Forelimb muscle (tissue), 1 donor: ENCODE measurements around the gene COL15A1. TPM values are rescaled to one million over a fixed set of nuclear protein-coding genes. Genes with fewer than 3 reads are reported as not detected.
"Not testable (repeated sequence)": the region's sequence is repeated elsewhere in the genome, so short reads cannot be mapped to it uniquely, and the experiment has no call there.

Source experiments
- DNase-seq: peaks from one replicate; pipeline ENCODE4 v3.0.0-alpha.2; 2013; ENCODE audit warnings: low read depth
- polyA plus RNA-seq: library from polyadenylated mRNA; unstranded; fragments of 120-200 nt; gene quantifications from one replicate; pipeline ENCODE4 v1.2.1, GENCODE V29; 2013; ENCODE audit not compliant: insufficient read length

The COL15A1 gene
- 172 TPM for polyA plus RNA-seq

DNA sequence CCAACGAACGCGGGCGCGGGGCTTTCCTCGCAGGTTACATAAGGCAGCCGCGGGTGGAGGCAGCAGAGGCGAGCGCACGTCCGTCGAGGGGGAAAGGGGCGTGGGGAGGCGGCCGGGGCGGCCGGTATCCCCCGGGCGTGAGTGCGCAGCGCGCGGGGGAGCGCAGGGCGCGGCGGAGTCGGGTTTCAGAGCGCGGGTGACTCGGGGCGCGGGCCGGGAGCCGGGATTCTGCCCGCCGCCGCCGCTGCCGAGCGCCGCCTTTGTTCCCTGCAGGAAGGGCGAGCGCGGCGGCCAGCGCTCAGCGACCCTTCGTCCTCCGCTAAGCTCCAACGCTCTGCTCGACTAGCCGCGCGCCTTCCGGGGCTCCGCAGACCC, at the start of gene COL15A1:
Gene COL15A1, plus strand, starts transcription at position 226 of the 375 bp plus-strand sequence. CDS start 155 bp downstream, outside the sequence.
- DNase-seq = no peak

- DNase-seq = no peak
Measured at GRCh38 chr9:98894171-98894570, 49.5 kb upstream of the COL15A1 start.

GRCh38 chr9:98894761-98895160, 48.9 kb upstream of the COL15A1 start:
- no peak for DNase-seq

GRCh38 chr9:98896632-98897031, 47.1 kb upstream of the COL15A1 start:
- DNase-seq = no peak

GRCh38 chr9:98897745-98898144, 46.0 kb upstream of the COL15A1 start:
- DNase-seq = no peak

DNA sequence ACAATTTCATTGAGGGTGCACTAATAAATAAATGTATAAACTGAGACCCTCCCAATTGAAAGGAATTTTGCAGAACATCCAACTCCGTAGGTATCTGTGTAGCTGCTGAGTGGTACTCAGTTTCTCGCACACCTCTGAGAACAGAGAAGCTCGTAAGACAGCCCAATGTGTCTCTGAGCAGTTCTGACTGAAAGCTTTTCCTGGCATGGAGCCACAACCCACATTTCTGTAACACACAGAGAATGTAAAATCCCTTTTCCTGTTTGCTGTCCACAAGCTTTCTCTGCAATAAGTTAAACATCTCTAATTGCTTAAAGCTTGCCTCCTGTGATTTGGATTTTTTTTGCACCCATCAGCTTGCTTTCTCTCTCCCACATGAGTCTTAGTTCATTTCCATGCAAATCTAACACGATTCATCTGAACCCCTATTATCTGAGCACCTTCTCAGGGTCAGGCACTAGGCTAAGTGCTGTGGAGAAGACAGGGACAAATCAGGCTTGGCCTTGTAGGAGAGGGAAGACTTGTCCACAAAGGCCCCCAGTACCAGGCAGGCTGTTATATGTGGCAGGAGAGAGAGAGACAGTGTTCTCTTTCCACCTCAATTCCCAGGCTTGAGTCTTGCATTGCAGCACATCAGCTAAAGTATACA, 44.2 kb upstream of the COL15A1 start:
- DNase-seq = no peak

DNA sequence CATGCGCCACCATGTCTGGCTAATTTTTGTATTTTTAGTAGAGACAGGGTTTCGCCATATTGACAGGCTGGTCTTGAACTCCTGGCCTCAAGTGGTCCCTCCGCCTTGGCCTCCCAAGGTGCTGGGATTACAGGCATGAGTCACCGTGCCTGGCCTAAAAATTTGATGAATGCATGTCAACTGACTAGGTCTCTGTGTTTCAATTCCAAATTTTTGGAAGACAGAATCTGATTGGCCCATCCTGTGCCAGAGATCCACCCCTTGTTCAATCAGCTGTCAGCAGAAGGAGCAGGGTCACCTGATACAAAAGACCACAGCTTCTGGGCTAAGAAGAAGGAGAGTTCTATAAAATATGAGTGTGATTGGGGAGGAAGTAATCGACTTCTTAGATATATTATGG, 43.5 kb upstream of the COL15A1 start:
- no peak for DNase-seq

- DNase-seq = no peak
Measured at GRCh38 chr9:98900725-98901124, 43.0 kb upstream of the COL15A1 start.

- not testable (repeated sequence) for DNase-seq
Measured at GRCh38 chr9:98901843-98902242, 41.9 kb upstream of the COL15A1 start.

GRCh38 chr9:98902516-98902915, 41.2 kb upstream of the COL15A1 start:
- DNase-seq = no peak

DNA sequence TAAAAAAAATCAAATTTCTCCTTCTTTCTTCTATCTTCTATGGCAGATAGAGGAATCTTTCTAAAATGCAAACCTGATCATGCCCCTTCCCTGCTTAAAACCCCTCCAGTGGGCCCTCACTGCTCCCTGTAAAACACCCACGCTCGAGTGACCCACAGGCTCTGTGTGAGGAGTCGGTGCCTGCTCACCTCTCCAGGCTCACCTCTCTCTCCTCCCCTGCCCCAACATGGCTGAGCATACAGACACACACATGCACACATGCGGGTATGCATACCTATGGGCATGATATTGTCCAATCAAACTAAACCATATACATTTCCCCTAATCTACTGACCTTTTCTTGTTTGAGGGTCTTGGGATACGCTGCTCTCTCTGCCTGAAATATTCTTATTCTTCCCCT, 40.8 kb upstream of the COL15A1 start:
- DNase-seq = no peak

GRCh38 chr9:98903961-98904411, 39.7 kb upstream of the COL15A1 start:
- DNase-seq = no peak

- no peak for DNase-seq
Measured at GRCh38 chr9:98905015-98905414, 38.7 kb upstream of the COL15A1 start.

GRCh38 chr9:98906273-98907040, 37.2 kb upstream of the COL15A1 start:
- DNase-seq = no peak

- DNase-seq = no peak
Measured at GRCh38 chr9:98907055-98907454, 36.7 kb upstream of the COL15A1 start.

- DNase-seq = no peak
Measured at GRCh38 chr9:98908897-98909634, 34.6 kb upstream of the COL15A1 start.

DNA sequence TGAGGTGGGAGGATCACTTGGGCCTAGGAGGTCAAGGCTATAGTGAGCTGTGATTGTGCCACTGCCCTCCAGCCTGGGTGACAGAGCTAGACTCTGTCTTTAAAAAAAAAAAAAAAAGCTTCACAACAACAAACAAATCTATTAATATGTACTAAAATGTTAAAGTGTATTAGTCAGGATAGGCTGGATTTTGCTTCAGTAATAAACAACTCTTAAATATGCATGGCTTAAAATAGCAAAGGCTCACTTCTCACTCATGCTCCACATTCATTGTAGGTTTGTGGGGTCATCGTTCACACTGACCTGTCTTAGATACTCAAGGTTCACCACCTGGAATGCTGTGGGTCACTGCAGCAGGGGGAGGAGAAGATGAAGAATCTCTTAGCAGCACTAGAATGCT, 33.8 kb upstream of the COL15A1 start:
- DNase-seq = no peak

DNA sequence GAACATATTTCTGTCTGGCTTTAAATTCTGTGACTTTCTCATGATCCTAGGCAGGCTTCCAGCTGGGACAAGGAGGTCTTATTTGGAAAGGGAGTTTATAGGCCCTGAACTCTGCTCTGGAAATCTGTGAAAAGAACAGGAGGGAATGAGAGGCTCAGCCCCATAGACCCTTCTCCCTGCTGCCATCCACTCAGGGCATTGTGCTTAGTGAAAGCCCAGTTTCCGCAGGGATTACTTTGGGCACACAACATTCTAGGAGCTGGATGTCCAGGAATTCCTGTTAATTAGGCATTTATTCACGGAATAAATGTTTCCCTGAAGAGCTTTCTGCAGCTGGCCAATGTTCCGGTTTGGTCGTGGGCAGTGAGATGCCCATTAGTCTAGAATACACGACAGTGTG, 32.7 kb upstream of the COL15A1 start:
- no peak for DNase-seq

GRCh38 chr9:98911738-98912137, 32.0 kb upstream of the COL15A1 start:
- DNase-seq = not testable (repeated sequence)

GRCh38 chr9:98912450-98912849, 31.3 kb upstream of the COL15A1 start:
- no peak for DNase-seq

DNA sequence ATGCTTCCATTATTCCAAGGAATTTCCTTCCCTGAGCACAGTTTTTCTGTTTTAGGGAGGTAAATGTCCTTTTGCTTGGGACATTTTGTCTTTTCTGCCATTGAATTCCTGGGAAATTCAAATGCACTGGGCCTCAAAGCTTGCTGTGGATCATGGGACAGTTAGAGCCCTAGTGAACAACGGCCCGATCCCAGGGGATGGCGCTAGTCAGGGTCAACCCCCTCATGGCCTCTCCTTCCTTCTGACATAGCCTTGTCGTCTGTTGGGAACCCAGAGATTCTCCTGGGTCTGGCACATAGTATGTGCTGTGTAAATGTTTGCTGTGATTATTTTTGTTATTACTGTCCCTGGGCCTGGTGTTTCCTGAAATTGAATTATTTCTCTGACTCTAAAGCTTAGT, 30.7 kb upstream of the COL15A1 start:
- no peak for DNase-seq

DNA sequence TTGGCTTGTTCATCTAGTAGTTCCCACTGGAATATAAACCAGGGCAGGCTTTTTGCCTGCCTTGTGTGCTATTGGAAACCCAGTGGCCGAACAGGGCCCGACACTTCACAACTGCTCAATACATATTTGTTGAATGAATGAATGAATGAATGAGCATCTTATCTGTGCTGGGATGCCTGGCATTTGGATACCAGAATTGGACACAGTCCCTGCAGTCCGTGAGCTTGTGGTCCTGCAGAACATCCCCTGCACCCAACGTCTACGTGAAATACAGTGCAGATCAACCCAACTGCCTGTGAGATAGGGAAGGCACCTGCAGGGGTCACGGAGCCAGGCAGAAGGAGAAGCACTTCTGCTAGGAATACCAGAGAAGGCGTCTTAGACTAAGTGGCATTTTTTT, 30.0 kb upstream of the COL15A1 start:
- no peak for DNase-seq

GRCh38 chr9:98915599-98915998, 28.1 kb upstream of the COL15A1 start:
- no peak for DNase-seq
